ENCODE results near the gene MYH9. TPM values are rescaled to one million over a fixed set of nuclear protein-coding genes. Genes with fewer than 3 reads are reported as not detected.

Gene MYH9
- total RNA-seq, 1 experiment from 2014 or later = 380 TPM

GRCh38 chr22:36364255-36365019 is 23.3 kb downstream of the MYH9 start:
- Histone ChIP-seq H3K9me3 (no peaks in the 10 kb centered on the region), H3K27me3 (no peaks in the 10 kb centered on the region), H3K36me3 (peaks cover 67% of the 10 kb centered on the region), H3K4me3 (no peak overlapping the region)
- DNase-seq = no peak

DNA sequence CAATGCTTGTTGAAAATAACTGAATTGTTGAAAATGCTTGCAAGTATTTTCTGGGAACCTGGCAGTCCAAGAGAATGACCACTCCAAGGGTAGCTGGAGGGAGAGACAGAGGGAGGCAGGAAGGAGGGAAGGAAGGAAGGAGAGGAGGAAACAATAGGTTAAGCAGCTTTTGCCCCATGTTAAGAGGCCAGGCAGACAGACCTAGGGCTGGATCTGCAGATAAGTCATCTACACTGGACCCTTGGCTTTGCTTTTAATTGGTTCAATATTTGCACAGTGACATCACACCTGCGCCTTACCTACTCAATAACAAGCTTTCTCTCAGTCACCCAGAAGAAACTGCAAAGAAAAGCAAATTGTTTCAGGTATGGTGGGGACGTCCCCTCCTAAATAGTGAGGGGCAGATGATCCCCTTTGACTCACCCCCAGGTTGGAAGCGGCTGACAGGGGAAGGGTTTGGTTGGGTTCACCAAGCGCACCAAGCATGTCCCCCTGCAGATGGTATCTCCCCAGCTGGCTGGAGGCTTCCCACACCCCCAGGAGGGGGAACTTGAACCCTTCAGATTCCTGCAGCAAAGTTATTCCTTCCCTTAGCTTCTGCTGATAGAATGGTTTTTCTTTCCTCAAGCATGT is 24.3 kb downstream of the MYH9 start:
- Histone ChIP-seq H3K9me3 (no peaks in the 10 kb centered on the region), H3K36me3 (peaks cover 65% of the 10 kb centered on the region), H3K4me3 (no peak overlapping the region), H3K27me3 (no peaks in the 10 kb centered on the region)
- no peak for DNase-seq

DNA sequence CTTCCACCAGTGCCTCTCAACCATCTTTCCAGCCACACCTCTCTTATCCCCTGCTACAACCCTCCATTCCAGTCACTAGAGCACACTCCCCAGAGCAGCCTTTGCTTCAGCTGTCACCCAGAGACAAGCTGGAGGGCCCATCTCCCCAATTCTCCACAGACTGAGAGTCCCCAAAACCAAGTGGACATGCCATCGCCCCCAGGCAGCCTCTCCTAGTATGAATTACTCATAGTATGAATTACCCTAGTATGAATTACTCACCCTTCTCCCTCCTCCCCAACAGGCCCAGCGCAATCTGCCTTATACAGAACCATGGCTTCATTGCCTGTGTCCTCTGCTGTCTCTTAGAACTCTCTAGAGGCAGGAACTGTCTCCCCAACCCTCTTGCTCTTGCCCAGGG is 24.8 kb downstream of the MYH9 start:
- H3K27me3 ChIP-seq = no peaks in the 10 kb centered on the region
- no peaks in the 10 kb centered on the region for H3K9me3 ChIP-seq
- no peak overlapping the region for H3K4me3 ChIP-seq
- peaks cover 65% of the 10 kb centered on the region for H3K36me3 ChIP-seq
- DNase-seq = peak; percentile 35

- Histone ChIP-seq H3K36me3 (peaks cover 67% of the 10 kb centered on the region), H3K4me3 (no peak overlapping the region), H3K9me3 (no peaks in the 10 kb centered on the region), H3K27me3 (no peaks in the 10 kb centered on the region)
- no peak for DNase-seq
These were observed 25.7 kb downstream of the MYH9 start for GRCh38 chr22:36362075-36362474.

- Histone ChIP-seq H3K4me3 (no peak overlapping the region), H3K36me3 (peaks cover 65% of the 10 kb centered on the region), H3K9me3 (no peaks in the 10 kb centered on the region), H3K27me3 (no peaks in the 10 kb centered on the region)
- DNase-seq = no peak
These were observed 26.8 kb downstream of the MYH9 start for GRCh38 chr22:36360871-36361383.

DNA sequence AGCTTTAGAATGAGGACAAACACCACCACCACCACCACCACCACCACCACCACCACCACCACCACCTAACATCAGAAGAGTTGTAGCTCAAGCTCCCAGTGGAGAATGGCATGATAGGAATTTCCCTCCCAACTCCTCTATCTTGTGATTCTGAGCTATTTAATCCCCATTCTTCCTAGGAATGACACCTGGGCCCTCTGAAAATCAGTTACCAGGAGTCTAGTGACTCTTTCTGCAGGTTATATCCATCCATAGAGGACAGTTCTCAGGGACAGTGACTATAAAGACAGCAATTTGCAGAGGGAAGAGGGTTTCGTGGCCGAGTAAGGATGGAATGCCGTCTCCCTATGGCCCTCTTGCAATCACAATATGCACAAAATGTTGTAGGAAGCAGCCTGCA is 27.8 kb downstream of the MYH9 start:
- Histone ChIP-seq H3K9me3 (no peaks in the 10 kb centered on the region), H3K27me3 (no peaks in the 10 kb centered on the region), H3K36me3 (peaks cover 70% of the 10 kb centered on the region), H3K4me3 (no peak overlapping the region)
- DNase-seq = no peak

GRCh38 chr22:36359470-36359996 is 28.2 kb downstream of the MYH9 start:
- Histone ChIP-seq H3K4me3 (no peak overlapping the region), H3K36me3 (peaks cover 71% of the 10 kb centered on the region), H3K9me3 (no peaks in the 10 kb centered on the region), H3K27me3 (no peaks in the 10 kb centered on the region)
- DNase-seq = no peak

GRCh38 chr22:36358533-36359469 is 29.0 kb downstream of the MYH9 start:
- Histone ChIP-seq H3K36me3 (peaks cover 72% of the 10 kb centered on the region), H3K4me3 (no peak overlapping the region), H3K9me3 (no peaks in the 10 kb centered on the region), H3K27me3 (no peaks in the 10 kb centered on the region)
- peak; percentile 49 for DNase-seq

- Histone ChIP-seq H3K4me3 (no peak overlapping the region), H3K9me3 (no peaks in the 10 kb centered on the region), H3K27me3 (no peaks in the 10 kb centered on the region), H3K36me3 (peaks cover 60% of the 10 kb centered on the region)
- DNase-seq = no peak
These were observed 30.8 kb downstream of the MYH9 start for GRCh38 chr22:36356708-36357624.

- Histone ChIP-seq H3K36me3 (peaks cover 53% of the 10 kb centered on the region), H3K4me3 (no peak overlapping the region), H3K27me3 (no peaks in the 10 kb centered on the region), H3K9me3 (no peaks in the 10 kb centered on the region)
- no peak for DNase-seq
These were observed 31.9 kb downstream of the MYH9 start for GRCh38 chr22:36355894-36356293.

- no peak overlapping the region for H3K4me3 ChIP-seq
- no peak for DNase-seq
- H3K36me3 ChIP-seq = peaks cover 55% of the 10 kb centered on the region
- H3K9me3 ChIP-seq = no peaks in the 10 kb centered on the region
- no peaks in the 10 kb centered on the region for H3K27me3 ChIP-seq
These were observed 32.4 kb downstream of the MYH9 start for GRCh38 chr22:36355362-36355761.

DNA sequence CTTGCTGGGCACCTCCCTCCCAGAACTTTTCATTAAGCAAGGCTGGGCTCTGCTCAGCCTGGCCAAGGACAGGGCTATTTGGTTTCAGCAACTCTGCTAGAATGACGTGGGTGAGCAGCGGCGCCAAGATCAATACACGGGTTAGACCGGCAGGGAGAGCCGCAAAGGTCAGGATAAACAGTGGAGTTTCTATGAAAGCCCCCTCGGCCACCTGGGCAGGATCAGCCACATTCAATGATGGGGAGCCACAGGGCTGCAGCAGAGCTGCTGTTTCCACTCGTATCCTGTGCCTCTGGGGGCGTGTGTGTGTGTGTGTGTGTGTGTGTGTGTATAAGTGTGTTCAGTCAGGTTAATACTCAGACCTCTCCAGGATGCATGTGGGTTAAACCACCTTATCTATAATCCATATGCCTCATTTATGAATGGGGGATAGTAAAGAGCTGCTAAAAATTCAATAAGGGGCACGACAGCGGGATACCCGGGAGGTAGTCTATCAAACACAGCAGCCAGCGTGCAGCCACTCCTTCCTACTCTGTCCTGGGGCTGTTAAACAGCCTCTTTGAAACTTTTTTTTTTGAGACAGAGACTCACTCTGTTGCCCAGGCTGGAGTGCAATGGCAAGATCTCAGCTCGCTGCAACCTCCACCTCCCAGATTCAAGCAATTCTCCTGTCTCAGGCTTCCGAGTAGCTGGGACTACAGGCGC is 34.8 kb downstream of the MYH9 start:
- no peak overlapping the region for H3K4me3 ChIP-seq
- peak; percentile 77 for DNase-seq
- peaks cover 60% of the 10 kb centered on the region for H3K36me3 ChIP-seq
- H3K9me3 ChIP-seq = no peaks in the 10 kb centered on the region
- no peaks in the 10 kb centered on the region for H3K27me3 ChIP-seq

GRCh38 chr22:36351921-36352802 is 35.6 kb downstream of the MYH9 start:
- Histone ChIP-seq H3K36me3 (peaks cover 57% of the 10 kb centered on the region), H3K4me3 (no peak overlapping the region), H3K27me3 (no peaks in the 10 kb centered on the region), H3K9me3 (no peaks in the 10 kb centered on the region)
- DNase-seq = no peak

GRCh38 chr22:36350751-36351594 is 36.8 kb downstream of the MYH9 start:
- no peaks in the 10 kb centered on the region for H3K27me3 ChIP-seq
- DNase-seq = peak; percentile 38
- peaks cover 60% of the 10 kb centered on the region for H3K36me3 ChIP-seq

More at GRCh38 chr22:36350751-36351594, 36.8 kb downstream of the MYH9 start:
- Histone ChIP-seq H3K4me3 (no peak overlapping the region), H3K9me3 (no peaks in the 10 kb centered on the region)

Data from MG63 (cell line).